ENCODE data around the gene HOMER2.

DNA sequence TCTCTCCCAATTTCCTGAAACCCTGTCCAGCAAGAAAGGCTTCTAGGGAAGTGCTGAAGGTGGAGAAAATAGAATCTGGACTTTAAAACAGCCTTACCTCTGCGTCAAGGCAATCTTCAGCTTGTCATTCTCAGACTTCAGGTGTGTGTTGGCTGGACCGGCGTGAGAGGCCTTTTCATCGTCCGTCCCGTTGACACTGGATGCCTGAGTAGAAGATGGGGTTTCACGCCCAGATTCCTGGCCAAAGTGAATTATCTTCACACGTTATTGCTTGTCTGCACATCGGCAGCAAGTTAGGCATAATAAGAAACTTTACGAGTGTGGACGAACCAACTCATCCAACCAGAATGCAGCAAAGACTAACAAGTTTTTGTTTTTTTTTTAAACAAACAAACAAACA, 93.6 kb downstream of the HOMER2 start:
- TF ChIP-seq, protein P1, sequence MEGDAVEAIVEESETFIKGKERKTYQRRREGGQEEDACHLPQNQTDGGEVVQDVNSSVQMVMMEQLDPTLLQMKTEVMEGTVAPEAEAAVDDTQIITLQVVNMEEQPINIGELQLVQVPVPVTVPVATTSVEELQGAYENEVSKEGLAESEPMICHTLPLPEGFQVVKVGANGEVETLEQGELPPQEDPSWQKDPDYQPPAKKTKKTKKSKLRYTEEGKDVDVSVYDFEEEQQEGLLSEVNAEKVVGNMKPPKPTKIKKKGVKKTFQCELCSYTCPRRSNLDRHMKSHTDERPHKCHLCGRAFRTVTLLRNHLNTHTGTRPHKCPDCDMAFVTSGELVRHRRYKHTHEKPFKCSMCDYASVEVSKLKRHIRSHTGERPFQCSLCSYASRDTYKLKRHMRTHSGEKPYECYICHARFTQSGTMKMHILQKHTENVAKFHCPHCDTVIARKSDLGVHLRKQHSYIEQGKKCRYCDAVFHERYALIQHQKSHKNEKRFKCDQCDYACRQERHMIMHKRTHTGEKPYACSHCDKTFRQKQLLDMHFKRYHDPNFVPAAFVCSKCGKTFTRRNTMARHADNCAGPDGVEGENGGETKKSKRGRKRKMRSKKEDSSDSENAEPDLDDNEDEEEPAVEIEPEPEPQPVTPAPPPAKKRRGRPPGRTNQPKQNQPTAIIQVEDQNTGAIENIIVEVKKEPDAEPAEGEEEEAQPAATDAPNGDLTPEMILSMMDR (IDR thresholded peaks at IDR 0.05) = no peak
- TF ChIP-seq POLR2A (IDR thresholded peaks at IDR 0.05) = no peak
- no peak for TF ChIP-seq POLR2AphosphoS5 (IDR thresholded peaks at IDR 0.05)
- no peak for TF ChIP-seq EP300 (IDR thresholded peaks at IDR 0.05)

Measured in stomach (tissue), 4 donors.